LNCAP (cell line): ENCODE results near the gene PRR30.

ENCODE experiments used
- TF ChIP-seq, protein P1 (sequence below): fragments of 450-650 bp; IDR thresholded peaks from 2 replicates; pipeline ENCODE4 v1.5.1; 2017; ENCODE audit warnings: mild to moderate bottlenecking

The PRR30 gene

DNA sequence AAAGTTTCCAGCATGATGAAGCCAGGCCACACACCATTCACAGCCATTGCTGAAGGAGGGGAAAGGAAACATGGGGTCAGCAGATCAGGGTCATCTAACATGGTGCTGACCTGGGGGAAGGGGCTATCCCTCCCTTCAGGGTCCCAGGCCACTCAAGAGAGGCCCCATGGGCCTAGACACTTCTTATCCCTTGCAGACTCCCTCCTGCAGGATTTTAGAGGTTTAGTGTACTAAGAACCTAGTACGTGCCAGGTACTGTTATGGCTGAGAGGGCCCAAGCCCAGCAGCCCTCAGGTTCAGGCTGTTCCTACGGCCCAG, 43.8 kb downstream of the PRR30 start:
- TF ChIP-seq, protein P1, sequence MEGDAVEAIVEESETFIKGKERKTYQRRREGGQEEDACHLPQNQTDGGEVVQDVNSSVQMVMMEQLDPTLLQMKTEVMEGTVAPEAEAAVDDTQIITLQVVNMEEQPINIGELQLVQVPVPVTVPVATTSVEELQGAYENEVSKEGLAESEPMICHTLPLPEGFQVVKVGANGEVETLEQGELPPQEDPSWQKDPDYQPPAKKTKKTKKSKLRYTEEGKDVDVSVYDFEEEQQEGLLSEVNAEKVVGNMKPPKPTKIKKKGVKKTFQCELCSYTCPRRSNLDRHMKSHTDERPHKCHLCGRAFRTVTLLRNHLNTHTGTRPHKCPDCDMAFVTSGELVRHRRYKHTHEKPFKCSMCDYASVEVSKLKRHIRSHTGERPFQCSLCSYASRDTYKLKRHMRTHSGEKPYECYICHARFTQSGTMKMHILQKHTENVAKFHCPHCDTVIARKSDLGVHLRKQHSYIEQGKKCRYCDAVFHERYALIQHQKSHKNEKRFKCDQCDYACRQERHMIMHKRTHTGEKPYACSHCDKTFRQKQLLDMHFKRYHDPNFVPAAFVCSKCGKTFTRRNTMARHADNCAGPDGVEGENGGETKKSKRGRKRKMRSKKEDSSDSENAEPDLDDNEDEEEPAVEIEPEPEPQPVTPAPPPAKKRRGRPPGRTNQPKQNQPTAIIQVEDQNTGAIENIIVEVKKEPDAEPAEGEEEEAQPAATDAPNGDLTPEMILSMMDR, result no peak

DNA sequence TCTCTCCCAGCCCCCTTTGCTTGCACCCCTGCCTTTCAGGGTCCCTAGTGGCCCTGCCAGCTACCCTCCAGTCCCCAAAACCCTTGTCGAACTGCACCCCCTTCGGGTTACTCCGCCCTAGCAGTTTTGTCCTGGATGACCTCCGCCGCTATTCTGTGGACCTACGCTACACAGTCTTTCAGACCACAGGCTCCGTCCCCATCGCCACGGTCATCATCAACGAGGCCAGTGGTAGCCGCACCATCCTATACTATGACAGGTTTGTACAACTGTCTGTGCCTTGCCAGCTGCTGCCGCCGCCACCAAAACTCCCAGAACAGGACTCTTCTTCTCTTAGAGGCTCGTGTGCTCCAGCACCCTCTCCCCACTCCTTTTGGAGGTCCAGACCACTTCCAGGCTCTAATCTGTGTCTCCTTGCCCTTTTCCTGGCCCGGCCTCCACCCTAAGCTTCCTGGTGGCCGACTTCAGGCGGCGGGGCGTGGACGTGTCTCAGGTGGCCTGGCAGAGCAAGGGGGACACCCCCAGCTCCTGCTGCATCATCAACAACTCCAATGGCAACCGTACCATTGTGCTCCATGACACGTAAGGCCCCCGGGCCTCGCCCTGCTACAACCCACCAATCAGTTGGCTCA, 44.7 kb downstream of the PRR30 start:
- TF ChIP-seq, protein P1, result no peak

DNA sequence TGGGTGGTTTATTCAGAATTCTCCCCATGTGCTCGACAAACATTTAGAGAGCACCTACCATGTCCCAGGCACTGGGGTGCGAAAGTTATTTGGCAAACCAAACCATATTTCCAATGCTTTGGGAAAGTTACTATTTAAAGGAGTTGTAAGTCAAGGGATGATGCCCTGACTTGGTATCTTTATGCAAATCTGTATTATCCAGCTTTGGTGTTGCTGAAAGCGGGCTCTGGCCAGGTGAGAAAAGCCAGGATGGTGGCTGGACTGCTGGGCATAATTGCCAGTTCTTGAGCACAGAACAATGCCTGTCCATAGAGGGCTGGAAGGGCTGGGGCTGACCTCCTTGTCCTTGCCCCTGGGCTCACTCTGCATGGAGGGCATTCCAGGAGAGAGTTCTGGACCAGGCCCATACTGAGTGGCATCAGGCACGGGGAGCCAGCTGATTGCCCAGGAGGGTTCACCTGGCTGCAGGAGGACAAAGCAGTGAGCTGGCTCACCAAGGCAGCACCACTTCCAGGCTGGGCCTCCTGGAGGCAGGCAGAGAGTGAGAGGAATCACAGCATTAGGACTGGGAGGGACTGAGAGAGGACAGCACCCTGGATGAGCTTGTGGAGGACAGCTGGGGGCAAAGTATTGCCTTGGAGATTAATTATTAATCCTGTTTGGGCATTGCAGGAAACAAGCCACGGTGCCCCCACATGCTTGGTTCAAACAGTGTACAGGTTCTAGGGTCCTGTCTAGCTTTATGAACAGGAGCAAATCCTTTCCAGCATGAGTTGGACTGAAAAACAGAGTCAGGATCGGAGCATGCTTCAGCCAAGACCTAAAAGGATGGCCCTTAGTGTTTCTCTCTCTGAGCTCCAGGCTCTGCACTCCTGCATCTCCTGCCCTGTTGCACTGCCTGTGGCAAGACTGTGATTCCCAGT, 45.5 kb downstream of the PRR30 start:
- TF ChIP-seq, protein P1, result no peak

DNA sequence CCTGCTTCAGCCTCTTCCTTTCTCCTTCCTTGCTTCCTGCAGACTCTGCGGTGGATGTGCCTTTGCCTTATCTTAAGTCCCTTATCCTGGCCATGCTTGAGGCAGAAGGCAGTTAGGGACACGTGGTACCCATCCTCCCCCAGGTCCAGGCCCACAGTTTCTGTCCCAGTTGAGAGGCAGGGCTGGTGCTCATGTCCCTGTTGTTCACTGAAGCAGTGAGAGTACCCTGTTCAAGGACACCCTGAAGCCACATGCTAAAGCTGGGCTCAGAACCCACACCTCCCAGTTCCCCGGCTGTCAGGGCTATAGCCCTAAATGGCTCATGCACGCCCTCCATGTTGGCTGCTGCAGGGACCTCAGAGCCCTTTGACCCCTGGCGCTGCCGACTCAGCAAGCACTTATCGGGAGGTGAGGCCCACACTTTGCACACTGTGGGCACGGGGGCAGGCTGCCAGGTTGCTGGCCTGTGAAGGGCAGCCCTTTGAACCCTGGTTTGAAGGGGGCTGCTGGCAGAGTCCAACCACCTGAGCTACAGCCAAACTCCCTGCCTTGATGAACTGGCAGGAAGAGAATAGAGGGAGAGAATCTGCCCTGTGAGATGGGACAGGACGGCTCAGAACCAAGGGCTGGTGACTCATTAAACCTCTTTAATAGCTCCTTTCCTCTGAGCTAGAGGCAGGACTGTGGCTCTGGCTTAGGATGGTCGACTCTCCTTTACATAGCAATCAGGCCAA, 46.3 kb downstream of the PRR30 start:
- TF ChIP-seq, protein P1, result no peak

DNA sequence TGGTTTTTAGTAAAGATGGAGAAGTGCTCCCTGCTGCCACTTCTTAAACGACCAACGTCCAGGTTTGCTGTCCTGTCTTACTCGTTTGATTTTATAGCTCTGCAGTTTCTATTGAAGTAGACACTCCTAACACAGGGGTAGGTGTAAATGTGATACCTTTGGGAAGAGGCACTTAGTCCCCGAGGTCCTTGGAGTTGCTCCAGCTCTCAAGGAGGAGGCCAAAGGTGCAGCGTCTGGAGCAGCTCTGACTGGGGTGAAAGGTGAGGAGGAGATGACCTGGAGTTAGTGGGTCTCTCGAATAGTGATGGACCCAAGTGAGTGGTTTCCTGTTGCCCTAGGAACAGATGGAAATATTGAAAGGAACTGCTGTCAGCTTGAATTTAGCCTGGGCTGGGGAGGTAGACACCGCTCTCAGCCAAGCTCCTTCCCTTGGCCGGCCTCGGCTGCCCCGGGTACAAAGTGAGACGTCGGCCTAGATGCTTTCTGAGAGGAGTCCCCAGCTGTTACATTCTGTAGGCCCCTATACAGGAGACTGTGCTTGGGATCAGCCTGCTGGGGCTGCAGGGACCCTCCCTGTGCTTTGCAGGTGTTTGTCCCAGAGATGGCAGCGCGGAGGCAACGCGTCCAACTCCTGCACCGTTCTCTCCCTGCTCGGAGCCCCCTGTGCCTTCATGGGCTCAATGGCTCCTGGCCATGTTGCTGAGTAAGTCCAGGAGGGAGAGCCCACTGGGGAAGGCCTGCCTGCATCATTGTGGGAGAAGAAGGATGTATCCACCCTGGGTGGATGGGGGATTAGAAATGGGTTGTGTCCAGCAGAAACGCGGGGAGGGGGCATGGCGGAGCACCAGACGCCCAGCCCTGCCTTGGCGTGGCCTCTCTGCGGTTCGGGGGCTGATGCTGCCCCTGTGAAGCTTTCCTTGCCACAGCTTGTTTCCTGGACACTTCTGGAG, 47.2 kb downstream of the PRR30 start:
- TF ChIP-seq, protein P1, result no peak

DNA sequence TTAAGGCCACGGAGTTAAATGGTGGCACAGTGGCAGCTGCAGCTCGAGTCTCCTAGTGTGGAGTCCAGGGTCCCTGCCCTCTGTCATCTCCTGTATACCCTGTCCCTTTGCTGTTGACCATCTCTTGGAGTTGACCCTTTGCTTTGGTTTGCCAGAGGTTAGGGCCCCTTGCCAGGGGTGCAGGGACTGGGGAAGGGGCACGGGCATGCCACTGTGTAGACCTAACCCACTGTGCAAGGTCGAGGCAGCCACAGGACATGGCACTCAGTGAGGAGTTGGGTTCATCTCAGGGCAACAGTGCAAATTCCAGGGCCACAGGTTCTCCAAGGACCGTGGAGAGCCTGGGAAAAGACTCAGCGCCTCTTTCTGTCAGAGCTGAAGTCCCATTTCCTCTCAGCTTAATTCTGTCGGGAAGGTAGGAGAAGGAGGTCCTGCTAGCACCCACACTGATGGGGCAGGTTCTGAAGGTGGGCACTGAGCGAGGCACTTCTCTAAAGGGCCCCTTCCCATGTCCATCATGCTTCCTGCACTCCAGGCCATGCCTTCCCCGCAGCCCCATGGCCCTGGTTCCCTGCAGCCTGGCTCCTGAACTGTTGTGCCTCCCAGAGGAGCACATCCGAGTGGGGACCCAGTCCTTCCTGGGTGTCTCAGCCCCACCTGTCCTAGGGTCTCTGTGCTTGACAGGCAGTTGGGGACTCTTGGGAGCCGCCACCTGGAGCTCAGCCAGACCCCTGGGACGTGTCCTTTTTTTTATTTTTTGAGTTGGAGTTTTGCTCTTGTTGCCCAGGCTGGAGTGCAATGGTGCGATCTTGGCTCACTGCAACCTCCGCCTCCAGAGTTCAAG, 49.9 kb downstream of the PRR30 start:
- TF ChIP-seq, protein P1, result no peak
